NCI-H2196 (cell line): ENCODE measurements around the gene KIF11.

ENCODE experiments used
- DNase-seq: peaks from one replicate; lab custom pipeline; 2025; ENCODE audit not compliant: unreplicated experiment; lab: John Stamatoyannopoulos, UW

Gene KIF11

GRCh38 chr10:92699518-92700381 is 106.8 kb downstream of the KIF11 start:
- DNase-seq = no peak

- DNase-seq = no peak
Measured at GRCh38 chr10:92702301-92702916, 109.5 kb downstream of the KIF11 start.
